IMR-90 (cell line): Measurements from ENCODE around the gene THAP6. TPM values are rescaled to one million over a fixed set of nuclear protein-coding genes. Genes with fewer than 3 reads are reported as not detected.

Source experiments
- ATAC-seq: fragments of 200-7000 bp; cut with Tn5 transposase; 2 replicates; pipeline ENCODE4 v1.9.1; 2020; ENCODE audit warnings: low read depth, mild to moderate bottlenecking, moderate library complexity
- BruUV-seq: library from RNA; stranded (reverse); fragments of 400-500 nt; replicated peaks from 2 replicates; lab custom pipeline; 2021; lab: Mats Ljungman, UMichigan
- CTCF ChIA-PET: fragments of 300-600 bp; formaldehyde crosslinking; extraction: SDS; loops from one replicate; lab custom pipeline; 2021; ENCODE audit warnings: antibody characterized with exemption; lab: Yijun Ruan, JAX
- POLR2A ChIA-PET: fragments of 300-600 bp; sonication (Branson Sonifier 250); formaldehyde crosslinking; loops from one replicate; lab custom pipeline; 2022; ENCODE audit warnings: antibody characterized with exemption; ENCODE audit not compliant: unreplicated experiment; lab: Charles Lee
- DNase-seq: peaks from one replicate; pipeline ENCODE4 v3.0.0; 2013
- H2AFZ ChIP-seq: replicated peaks from 2 replicates; pipeline ENCODE3; 2013; ENCODE audit warnings: low read length, mild to moderate bottlenecking; ENCODE audit not compliant: poor library complexity
- H2AK5ac ChIP-seq: 2 replicates; pipeline ENCODE4 v1.6.1; 2013; ENCODE audit warnings: low read depth, low read length, inconsistent platforms
- H2AK9ac ChIP-seq: replicated peaks from 2 replicates; pipeline ENCODE3; 2013; ENCODE audit warnings: mild to moderate bottlenecking, low read depth, low read length, moderate library complexity; ENCODE audit not compliant: poor library complexity
- H2BK120ac ChIP-seq: 2 replicates; pipeline ENCODE4 v1.6.1; 2013; ENCODE audit warnings: low read depth, low read length, inconsistent platforms
- H2BK15ac ChIP-seq: 3 replicates; pipeline ENCODE4 v1.6.1; 2013; ENCODE audit warnings: low read depth, low read length, inconsistent platforms
- H2BK20ac ChIP-seq: 2 replicates; pipeline ENCODE4 v1.6.1; 2013; ENCODE audit warnings: low read depth, mild to moderate bottlenecking, inconsistent platforms, low read length, moderate library complexity
- H2BK5ac ChIP-seq: 2 replicates; pipeline ENCODE4 v1.6.1; 2013; ENCODE audit warnings: mild to moderate bottlenecking, low read depth, low read length, inconsistent platforms; ENCODE audit not compliant: poor library complexity, severe bottlenecking
- H3K14ac ChIP-seq: replicated peaks from 2 replicates; pipeline ENCODE4 v1.6.1; 2013; ENCODE audit warnings: low read depth, low read length, inconsistent platforms
- H3K18ac ChIP-seq: 2 replicates; pipeline ENCODE4 v1.6.1; 2013; ENCODE audit warnings: low read depth, low read length, control low read depth
- H3K23ac ChIP-seq: 2 replicates; pipeline ENCODE4 v1.6.1; 2013; ENCODE audit warnings: low read depth, low read length, inconsistent platforms
- H3K27ac ChIP-seq: 2 replicates; pipeline ENCODE4 v1.5.1; 2013; ENCODE audit warnings: mild to moderate bottlenecking, control low read depth, low read length; ENCODE audit not compliant: insufficient read depth
- H3K27me3 ChIP-seq: 2 replicates; pipeline ENCODE4 v1.6.1; 2013; ENCODE audit warnings: low read length; ENCODE audit not compliant: control insufficient read depth, insufficient read depth
- H3K36me3 ChIP-seq: 2 replicates; pipeline ENCODE4 v1.6.1; 2013; ENCODE audit warnings: low read length, mixed read lengths; ENCODE audit not compliant: control insufficient read depth, insufficient read depth
- H3K4ac ChIP-seq: 2 replicates; pipeline ENCODE4 v1.6.1; 2013; ENCODE audit warnings: low read depth, low read length, inconsistent platforms
- H3K4me1 ChIP-seq: 2 replicates; pipeline ENCODE4 v1.6.1; 2013; ENCODE audit warnings: low read length, mixed read lengths; ENCODE audit not compliant: control insufficient read depth, insufficient read depth
- H3K4me2 ChIP-seq: 2 replicates; pipeline ENCODE4 v1.6.1; 2013; ENCODE audit warnings: low read depth, mild to moderate bottlenecking, control low read depth, low read length, moderate library complexity
- H3K4me3 ChIP-seq: 2 replicates; pipeline ENCODE4 v1.5.1; 2013; ENCODE audit warnings: low read depth, mild to moderate bottlenecking, control low read depth, low read length, moderate library complexity; ENCODE audit not compliant: insufficient read depth
- H3K56ac ChIP-seq: 2 replicates; pipeline ENCODE4 v1.6.1; 2013; ENCODE audit warnings: low read length, inconsistent platforms; ENCODE audit not compliant: insufficient read depth; ENCODE audit errors: extremely low read depth
- H3K79me1 ChIP-seq, 2 experiments: 2 replicates each; pipeline ENCODE4 v1.6.1; 2013; ENCODE audit warnings: low read length in 2 of 2, inconsistent platforms in 1 of 2, low read depth in 1 of 2
- H3K9ac ChIP-seq: 2 replicates; pipeline ENCODE4 v1.6.1; 2013; ENCODE audit warnings: low read depth, low read length, control low read depth
- H3K9me1 ChIP-seq: 2 replicates; pipeline ENCODE4 v1.6.1; 2013; ENCODE audit warnings: low read length, inconsistent platforms; ENCODE audit not compliant: insufficient read depth
- H3K9me3 ChIP-seq: 2 replicates; pipeline ENCODE4 v1.6.1; 2013; ENCODE audit warnings: low read length; ENCODE audit not compliant: control insufficient read depth, insufficient read depth
- H4K20me1 ChIP-seq: 2 replicates; pipeline ENCODE4 v1.6.1; 2013; ENCODE audit warnings: low read length, inconsistent platforms; ENCODE audit not compliant: insufficient read depth
- H4K5ac ChIP-seq: 2 replicates; pipeline ENCODE4 v1.6.1; 2013; ENCODE audit warnings: mild to moderate bottlenecking, low read depth, low read length, control low read depth
- H4K8ac ChIP-seq, 2 experiments: 2 replicates each; pipeline ENCODE4 v1.6.1; 2013; ENCODE audit warnings: low read depth in 2 of 2, low read length in 2 of 2, control low read depth in 1 of 2, inconsistent platforms in 1 of 2
- H4K91ac ChIP-seq: 2 replicates; pipeline ENCODE4 v1.6.1; 2013; ENCODE audit warnings: low read depth, low read length, inconsistent platforms; ENCODE audit not compliant: insufficient read depth
- SMC3 ChIP-seq: fragments of 150-350 bp; IDR thresholded peaks from 2 replicates; pipeline ENCODE4 v1.6.1; 2016; ENCODE audit warnings: low read depth, mild to moderate bottlenecking, antibody characterized with exemption, low read length, moderate library complexity
- WGBS, 2 experiments: methylation state at CpG; one replicate each; pipeline versions ENCODE4 v1.1.5 to v1.1.7; 2013; ENCODE audit warnings: missing lambda C conversion rate in 2 of 2; ENCODE audit not compliant: insufficient read length in 1 of 2; ENCODE audit errors: extremely low coverage in 2 of 2; 5-methylcytosine and 5-hydroxymethylcytosine counted together
- dilution Hi-C: fragments of 300-500 bp; cut with HindIII; formaldehyde crosslinking; loops from one replicate; pipeline ENCODE4 v1.14.3; 2018; ENCODE audit warnings: low sequenced_read_pairs; ENCODE audit not compliant: unreplicated experiment
- in situ Hi-C: fragments of 300-500 bp; cut with MboI; formaldehyde crosslinking; loops from 3 replicates; pipeline ENCODE4 v1.14.3; 2019; ENCODE audit warnings: low sequenced_read_pairs, inconsistent platforms, mixed read lengths
- intact Hi-C: fragments of 100-400 bp; cut with micrococcal nuclease; formaldehyde crosslinking; loops from 2 replicates; pipeline ENCODE4 v1.10.0; 2022
- polyA plus RNA-seq, 3 experiments: library from polyadenylated mRNA; depleted of rRNA; stranded (reverse); fragments of >200 nt; gene quantifications; 2 replicates each; pipeline ENCODE4 v1.2.3, GENCODE V29; 2012; ENCODE audit warnings: low replicate concordance in 1 of 3
- total RNA-seq: library from RNA; depleted of rRNA; stranded (reverse); fragments of >200 nt; gene quantifications from 2 replicates; pipeline ENCODE4 v1.2.3, GENCODE V29; 2012

The THAP6 gene
- total and polyA plus RNA-seq, 2 of the 4 experiments (the other 2 are of a cell fraction), result 6.3 to 7.0 TPM

- 100% methylated on average over 1 of the region's 3 CpGs; no CpG with 5 or more reads in 1 of the 2 experiments for WGBS, 2 experiments
- in situ Hi-C loops, result loop anchor here (25.0 kb wide), 1 partner anchor 1140 kb away; no protein-coding TSS in a partner anchor
Measured at GRCh38 chr4:75477201-75477600, 37.1 kb upstream of the THAP6 start.

More at GRCh38 chr4:75477201-75477600, 37.1 kb upstream of the THAP6 start:
- Histone ChIP-seq H3K4ac (no peak overlapping the region), H3K36me3 (peaks cover 6% of the 10 kb centered on the region), H3K4me2 (no peak overlapping the region), H3K18ac (no peak overlapping the region), H4K8ac (no peak overlapping the region), H4K20me1 (no peaks in the 10 kb centered on the region), H3K23ac (no peak overlapping the region), H2BK20ac (no peak overlapping the region), H4K5ac (no peak overlapping the region), H3K14ac (no peak overlapping the region), H3K4me3 (no peak overlapping the region), H2AFZ (no peak overlapping the region), H3K4me1 (no peaks in the 10 kb centered on the region), H3K9me3 (no peaks in the 10 kb centered on the region), H4K91ac (no peak overlapping the region), H3K79me1 (no peaks in the 10 kb centered on the region), H3K56ac (no peak overlapping the region), H3K9ac (no peak overlapping the region), H2BK15ac (no peak overlapping the region), H2AK5ac (no peak overlapping the region), H2AK9ac (no peak overlapping the region), H2BK5ac (no peak overlapping the region), H3K9me1 (no peaks in the 10 kb centered on the region), H3K27ac (no peak overlapping the region), H2BK120ac (no peak overlapping the region), H3K27me3 (no peaks in the 10 kb centered on the region)
- dilution Hi-C loops (no loop called here), intact Hi-C loops (no loop called here)
- BruUV-seq, result no TSS peak
- ChIA-PET POLR2A (no interaction called here), CTCF (no interaction called here)
- DNase-seq (peak; percentile 0), ATAC-seq (no peak)
- no peak for TF ChIP-seq SMC3
